GM12878 (cell line): ENCODE results near the gene GPC3. TPM values are rescaled to one million over a fixed set of nuclear protein-coding genes. Genes with fewer than 3 reads are reported as not detected.

Source experiments
- ATAC-seq: fragments of 200-7000 bp; cut with Tn5 transposase; 3 replicates; pipeline ENCODE4 v1.9.1; 2020; ENCODE audit warnings: mild to moderate bottlenecking, moderate library complexity
- BruUV-seq: library from RNA; stranded (reverse); fragments of 400-500 nt; replicated peaks from 2 replicates; lab custom pipeline; 2021; lab: Mats Ljungman, UMichigan
- CTCF ChIA-PET: fragments of 300-600 bp; sonication (Branson Sonifier 250); formaldehyde crosslinking; extraction: SDS; loops from one replicate; lab custom pipeline; 2021; ENCODE audit warnings: inconsistent platforms; lab: Yijun Ruan, JAX
- POLR2A ChIA-PET: fragments of 350-600 bp; formaldehyde crosslinking; extraction: SDS; loops from one replicate; lab custom pipeline; 2021; ENCODE audit warnings: inconsistent platforms; lab: Charles Lee
- RAD21 ChIA-PET: fragments of 300-600 bp; sonication (Branson Sonifier 250); formaldehyde crosslinking; loops from one replicate; lab custom pipeline; 2023; ENCODE audit warnings: antibody characterized with exemption; ENCODE audit not compliant: unreplicated experiment; lab: Charles Lee
- SMC1A ChIA-PET: fragments of 300-600 bp; sonication (Branson Sonifier 250); formaldehyde crosslinking; loops from one replicate; lab custom pipeline; 2023; ENCODE audit not compliant: unreplicated experiment, uncharacterized antibody; lab: Charles Lee
- DNase-seq: peaks from one replicate; pipeline ENCODE4 v3.0.0-alpha.2; 2011; ENCODE audit warnings: low read depth, low spot score
- FAIRE-seq: peaks from 3 replicates; lab custom pipeline; 2011; peaks lifted over from hg19 to GRCh38; lab: Jason Lieb, UNC
- H2AFZ ChIP-seq: 2 replicates; pipeline ENCODE4 v1.6.0; 2011; ENCODE audit warnings: low read depth, low read length, control low read depth; ENCODE audit not compliant: control insufficient read depth
- H3K27ac ChIP-seq: 2 replicates; pipeline ENCODE4 v1.5.1; 2011; ENCODE audit warnings: control low read depth; ENCODE audit not compliant: control insufficient read depth, insufficient read depth
- H3K27me3 ChIP-seq, 2 experiments: replicated peaks in 1 of 2; 2 replicates each; pipeline versions ENCODE4 v1.6.0 to v1.6.1; 2011; ENCODE audit warnings: low read length in 1 of 2; ENCODE audit not compliant: control insufficient read depth in 2 of 2, insufficient read depth in 2 of 2
- H3K36me3 ChIP-seq, 2 experiments: 2 replicates each; pipeline ENCODE4 v1.5.1; 2011; ENCODE audit warnings: low read length in 1 of 2; ENCODE audit not compliant: control insufficient read depth in 2 of 2, insufficient read depth in 2 of 2
- H3K4me1 ChIP-seq: 2 replicates; pipeline ENCODE4 v1.6.1; 2011; ENCODE audit warnings: mild to moderate bottlenecking, low read length, moderate library complexity, mixed read lengths; ENCODE audit not compliant: control insufficient read depth, insufficient read depth
- H3K4me2 ChIP-seq: 2 replicates; pipeline ENCODE4 v1.6.0; 2011; ENCODE audit warnings: control low read depth; ENCODE audit not compliant: control insufficient read depth, insufficient read depth
- H3K4me3 ChIP-seq: fragments of 200-600 bp; sonication (generic); 2 replicates; pipeline ENCODE4 v1.5.1; 2016
- H3K79me2 ChIP-seq: 2 replicates; pipeline ENCODE4 v1.6.0; 2011; ENCODE audit warnings: low read length; ENCODE audit not compliant: control insufficient read depth, insufficient read depth
- H3K9ac ChIP-seq: 2 replicates; pipeline ENCODE4 v1.8.0; 2011; ENCODE audit warnings: low read length, control low read depth, mixed read lengths; ENCODE audit not compliant: control insufficient read depth, insufficient read depth
- H3K9me3 ChIP-seq: replicated peaks from 3 replicates; pipeline ENCODE4 v1.5.1; 2011; ENCODE audit warnings: mild to moderate bottlenecking, low read length; ENCODE audit not compliant: control insufficient read depth, insufficient read depth
- H4K20me1 ChIP-seq: 2 replicates; pipeline ENCODE4 v1.6.0; 2011; ENCODE audit not compliant: control insufficient read depth, insufficient read depth
- HDAC6 ChIP-seq: fragments of 200-600 bp; sonication (generic); IDR thresholded peaks from one replicate; pipeline ENCODE4 v1.8.0; 2017; ENCODE audit warnings: antibody characterized with exemption; ENCODE audit not compliant: unreplicated experiment
- POLR2A ChIP-seq: IDR thresholded peaks from 2 replicates; pipeline ENCODE4 v1.6.1; 2011; ENCODE audit warnings: low read depth, mild to moderate bottlenecking, low read length
- STAT3 ChIP-seq: IDR thresholded peaks from 2 replicates; pipeline ENCODE4 v1.6.1; 2011; ENCODE audit warnings: low read depth, low read length, improper control_type of control experiment
- ZNF24 ChIP-seq: fragments of 450-650 bp; IDR thresholded peaks from 2 replicates; pipeline ENCODE4 v1.6.1; 2017; ENCODE audit warnings: antibody characterized with exemption, mild to moderate bottlenecking
- in situ Hi-C: fragments of 300-500 bp; cut with MboI; formaldehyde crosslinking; loops from 9 replicates; pipeline ENCODE4 v1.14.3; 2018; ENCODE audit warnings: mixed read lengths
- intact Hi-C: fragments of 100-400 bp; cut with micrococcal nuclease; formaldehyde crosslinking; loops from one replicate; pipeline ENCODE4 v1.14.2; 2022; ENCODE audit not compliant: unreplicated experiment
- polyA plus RNA-seq, 11 experiments: library from polyadenylated mRNA; depleted of rRNA in 4 of 11; unstranded in 6 of 11; stranded (reverse) in 5 of 11; fragments of >200 nt; fragmentation: Nextera tagmentation in 4 of 11; fragmentation: Illumina TruSeq in 1 of 11; extraction: Ambion mirVana in 4 of 11; extraction: Trizol in 1 of 11; gene quantifications; 1 replicate in 1 of 11; 2 replicates in 10 of 11; pipeline versions ENCODE4 v1.2.1 to v1.2.3, GENCODE V29; 2011 to 2016; ENCODE audit warnings: inconsistent platforms in 2 of 11, missing spikeins in 2 of 11, low read depth in 1 of 11
- total RNA-seq, 4 experiments: library from RNA; depleted of rRNA in 3 of 4; stranded (reverse); fragments of >200 nt in 3 of 4; fragmentation: Illumina TruSeq in 1 of 4; extraction: Trizol in 1 of 4; gene quantifications; 2 replicates each; pipeline versions ENCODE4 v1.2.1 to v1.2.3, GENCODE V29; 2013 to 2021
- TF ChIP-seq, protein P1 (sequence below): fragments of 450-650 bp; IDR thresholded peaks from 2 replicates; pipeline ENCODE4 v1.6.1; 2016; ENCODE audit warnings: mild to moderate bottlenecking, moderate library complexity, borderline replicate concordance

Gene GPC3
- total and polyA plus RNA-seq, 10 of the 15 experiments (the other 5 are each of a cell fraction or from before 2014, with no cell fraction given) = 0.09 to 0.82 TPM; not detected in 8

DNA sequence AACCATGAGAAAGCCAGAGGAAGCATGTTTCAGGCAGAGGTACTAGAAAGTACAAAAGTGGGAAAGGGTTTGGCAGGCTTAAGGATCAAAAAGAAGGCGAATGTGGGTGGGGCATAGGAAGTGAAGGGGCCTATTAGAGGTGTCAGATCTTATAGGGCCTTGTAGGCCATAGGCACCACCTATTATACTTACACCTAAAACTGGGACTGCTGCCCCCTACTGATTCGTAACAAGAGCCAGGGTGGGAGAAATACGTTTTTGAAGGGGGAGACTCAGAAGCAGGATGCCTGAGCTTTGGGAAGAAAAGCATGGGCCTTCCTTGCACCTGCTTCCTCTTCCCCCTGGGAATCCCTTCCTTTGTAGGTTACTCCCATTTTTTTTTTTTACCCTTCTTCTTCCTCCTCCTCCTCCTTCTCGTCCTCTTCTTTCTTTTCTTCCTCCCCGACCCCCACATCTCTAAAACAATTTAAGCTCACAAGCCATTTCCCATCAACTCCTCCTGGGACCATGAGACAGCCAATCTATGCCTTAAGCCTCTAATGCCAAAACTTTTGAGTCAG lies 40.7 kb upstream of the GPC3 start (continued):
- no peak for TF ChIP-seq STAT3
- no peak for TF ChIP-seq ZNF24
- no peak for TF ChIP-seq POLR2A

DNA sequence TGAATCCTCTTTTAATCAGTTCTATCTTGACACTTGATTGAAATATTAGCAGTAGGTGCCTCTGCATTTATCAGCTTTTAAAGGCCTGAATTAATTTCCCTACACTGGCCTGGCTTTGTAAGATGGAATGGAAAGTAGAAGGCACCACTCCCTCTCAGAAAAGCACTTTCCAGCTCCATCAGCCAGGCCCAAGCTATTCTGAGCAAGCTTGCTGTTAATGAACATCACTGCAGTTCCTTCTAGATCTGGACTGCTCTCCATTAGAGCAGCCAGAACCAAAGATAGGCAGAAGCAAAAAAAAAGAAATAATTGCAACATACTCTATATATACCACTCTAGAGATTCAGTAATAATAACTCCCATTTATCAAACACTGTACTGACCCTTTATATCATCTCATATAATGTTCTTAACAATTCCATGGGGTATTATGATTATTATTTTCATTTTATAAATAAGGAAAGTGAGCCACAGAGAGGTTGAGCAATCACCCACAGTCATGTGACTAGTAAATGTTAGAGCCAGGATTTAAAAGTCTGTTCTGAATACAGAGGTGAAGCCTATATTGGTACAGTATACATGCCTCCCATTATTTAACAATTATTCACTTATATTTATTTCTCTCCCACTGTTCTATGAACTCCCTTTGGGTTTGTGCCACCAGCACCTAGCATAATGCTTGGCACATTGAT lies 39.4 kb upstream of the GPC3 start:
- ChIA-PET POLR2A (no interaction called here), CTCF (interaction anchor here (0.6 to 1.4 kb wide), 3 partner anchors 105 to 278 kb away, joined by 3 to 4 read pairs (median 3); no protein-coding TSS in a partner anchor), SMC1A (no interaction called here), RAD21 (no interaction called here)
- H4K20me1 ChIP-seq = no peaks in the 10 kb centered on the region
- H3K36me3 ChIP-seq = no peaks in the 10 kb centered on the region
- intact Hi-C loops (no loop called here), in situ Hi-C loops (no loop called here)
- TF ChIP-seq, protein P1, sequence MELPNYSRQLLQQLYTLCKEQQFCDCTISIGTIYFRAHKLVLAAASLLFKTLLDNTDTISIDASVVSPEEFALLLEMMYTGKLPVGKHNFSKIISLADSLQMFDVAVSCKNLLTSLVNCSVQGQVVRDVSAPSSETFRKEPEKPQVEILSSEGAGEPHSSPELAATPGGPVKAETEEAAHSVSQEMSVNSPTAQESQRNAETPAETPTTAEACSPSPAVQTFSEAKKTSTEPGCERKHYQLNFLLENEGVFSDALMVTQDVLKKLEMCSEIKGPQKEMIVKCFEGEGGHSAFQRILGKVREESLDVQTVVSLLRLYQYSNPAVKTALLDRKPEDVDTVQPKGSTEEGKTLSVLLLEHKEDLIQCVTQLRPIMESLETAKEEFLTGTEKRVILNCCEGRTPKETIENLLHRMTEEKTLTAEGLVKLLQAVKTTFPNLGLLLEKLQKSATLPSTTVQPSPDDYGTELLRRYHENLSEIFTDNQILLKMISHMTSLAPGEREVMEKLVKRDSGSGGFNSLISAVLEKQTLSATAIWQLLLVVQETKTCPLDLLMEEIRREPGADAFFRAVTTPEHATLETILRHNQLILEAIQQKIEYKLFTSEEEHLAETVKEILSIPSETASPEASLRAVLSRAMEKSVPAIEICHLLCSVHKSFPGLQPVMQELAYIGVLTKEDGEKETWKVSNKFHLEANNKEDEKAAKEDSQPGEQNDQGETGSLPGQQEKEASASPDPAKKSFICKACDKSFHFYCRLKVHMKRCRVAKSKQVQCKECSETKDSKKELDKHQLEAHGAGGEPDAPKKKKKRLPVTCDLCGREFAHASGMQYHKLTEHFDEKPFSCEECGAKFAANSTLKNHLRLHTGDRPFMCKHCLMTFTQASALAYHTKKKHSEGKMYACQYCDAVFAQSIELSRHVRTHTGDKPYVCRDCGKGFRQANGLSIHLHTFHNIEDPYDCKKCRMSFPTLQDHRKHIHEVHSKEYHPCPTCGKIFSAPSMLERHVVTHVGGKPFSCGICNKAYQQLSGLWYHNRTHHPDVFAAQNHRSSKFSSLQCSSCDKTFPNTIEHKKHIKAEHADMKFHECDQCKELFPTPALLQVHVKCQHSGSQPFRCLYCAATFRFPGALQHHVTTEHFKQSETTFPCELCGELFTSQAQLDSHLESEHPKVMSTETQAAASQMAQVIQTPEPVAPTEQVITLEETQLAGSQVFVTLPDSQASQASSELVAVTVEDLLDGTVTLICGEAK = no peak
- no peak for TF ChIP-seq HDAC6
- no peak for TF ChIP-seq STAT3
- H3K27me3 ChIP-seq = no peaks in the 10 kb centered on the region; a peak in 1 of 4 replicates
- no peak for ATAC-seq
- no peaks in the 10 kb centered on the region for H3K9me3 ChIP-seq
- DNase-seq = no peak
- no peak overlapping the region for H3K9ac ChIP-seq
- no peak overlapping the region for H3K4me3 ChIP-seq
- no peaks in the 10 kb centered on the region for H3K79me2 ChIP-seq
- no peak overlapping the region for H2AFZ ChIP-seq
- no TSS peak for BruUV-seq
- H3K27ac ChIP-seq = no peak overlapping the region
- H3K4me2 ChIP-seq = no peak overlapping the region
- H3K4me1 ChIP-seq = no peaks in the 10 kb centered on the region
- FAIRE-seq = no peak
